ENCODE measurements around the gene LCMT1.
A peak's percentile ranks its signal among the peaks of the same experiment; 100 is the strongest.
"Not testable (repeated sequence)": the region's sequence is repeated elsewhere in the genome, so short reads cannot be mapped to it uniquely, and the experiment has no call there.

The LCMT1 gene

DNA sequence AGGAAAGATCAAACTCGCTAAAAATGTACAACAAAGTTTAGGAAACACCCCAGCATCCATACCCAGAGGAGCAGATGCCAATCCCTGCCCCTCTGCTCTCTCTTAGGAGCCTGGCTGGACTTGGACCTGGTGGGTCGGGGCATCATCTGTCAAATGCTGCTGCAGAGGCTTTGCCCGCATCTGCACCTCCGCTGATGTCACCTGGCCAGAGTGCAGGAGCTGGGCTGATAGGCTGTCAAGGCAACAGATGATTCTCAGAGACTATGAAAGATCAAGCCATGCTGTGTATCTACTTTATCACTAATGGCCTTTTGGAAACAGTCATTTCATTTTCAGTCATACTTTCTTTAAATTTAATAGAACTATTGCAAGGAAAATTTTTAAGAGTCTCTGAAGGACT, 15.9 kb upstream of the LCMT1 start:
- DNase-seq (ENCODE audit: low spot score) = no peak

DNA sequence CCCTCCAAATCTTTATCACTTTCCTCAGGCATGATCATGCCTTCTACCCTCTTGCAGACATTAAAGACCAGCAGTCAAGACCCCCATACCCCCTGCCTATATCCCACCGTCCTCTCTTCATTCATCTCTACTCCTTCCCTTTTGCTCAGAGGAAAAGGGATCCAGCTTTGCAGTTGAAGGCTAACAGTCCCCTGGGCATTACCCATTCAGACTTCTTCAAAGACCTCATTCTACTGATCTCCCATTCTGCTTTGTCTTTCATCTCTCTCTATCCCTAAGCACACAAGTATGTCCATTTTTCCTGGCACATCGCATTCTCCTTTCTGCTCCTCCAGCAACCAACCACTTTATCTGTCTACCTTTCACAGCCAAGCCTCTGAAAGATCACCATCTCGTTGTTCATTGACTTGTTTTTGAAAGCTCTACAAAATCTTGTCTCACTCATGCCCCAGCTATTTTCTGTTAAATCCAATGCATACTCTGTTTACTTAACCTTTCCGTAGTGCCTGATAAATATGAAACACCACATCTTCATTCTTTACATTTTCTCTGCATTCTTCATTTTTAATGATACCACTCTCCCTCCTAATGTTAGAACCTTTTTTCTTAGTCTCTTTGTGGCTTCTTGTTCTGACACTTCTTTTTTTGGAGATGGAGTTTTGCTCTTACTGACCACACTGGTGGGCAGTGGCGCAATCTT, 14.1 kb upstream of the LCMT1 start:
- DNase-seq (ENCODE audit: low spot score) = peak; percentile 18

DNA sequence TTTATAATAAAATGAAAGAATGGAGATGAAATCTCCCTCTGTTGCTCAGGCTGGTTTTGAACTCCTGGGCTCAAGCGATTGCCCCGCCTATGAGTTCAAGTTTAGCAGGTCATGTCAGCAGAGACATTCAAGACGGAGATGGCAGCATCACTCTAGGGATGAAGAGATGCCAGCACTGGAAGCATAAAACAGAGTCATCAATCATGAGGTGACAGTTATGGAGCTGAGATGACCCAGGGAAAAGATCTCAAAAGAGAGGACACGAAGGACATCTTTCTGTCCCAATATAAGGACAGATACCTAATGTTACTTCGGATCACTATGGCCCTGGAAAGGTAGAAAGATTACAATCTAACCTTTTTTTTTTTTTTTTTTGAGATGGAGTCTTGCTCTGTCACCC, 11.0 kb upstream of the LCMT1 start:
- no peak for DNase-seq (ENCODE audit: low spot score)

DNA sequence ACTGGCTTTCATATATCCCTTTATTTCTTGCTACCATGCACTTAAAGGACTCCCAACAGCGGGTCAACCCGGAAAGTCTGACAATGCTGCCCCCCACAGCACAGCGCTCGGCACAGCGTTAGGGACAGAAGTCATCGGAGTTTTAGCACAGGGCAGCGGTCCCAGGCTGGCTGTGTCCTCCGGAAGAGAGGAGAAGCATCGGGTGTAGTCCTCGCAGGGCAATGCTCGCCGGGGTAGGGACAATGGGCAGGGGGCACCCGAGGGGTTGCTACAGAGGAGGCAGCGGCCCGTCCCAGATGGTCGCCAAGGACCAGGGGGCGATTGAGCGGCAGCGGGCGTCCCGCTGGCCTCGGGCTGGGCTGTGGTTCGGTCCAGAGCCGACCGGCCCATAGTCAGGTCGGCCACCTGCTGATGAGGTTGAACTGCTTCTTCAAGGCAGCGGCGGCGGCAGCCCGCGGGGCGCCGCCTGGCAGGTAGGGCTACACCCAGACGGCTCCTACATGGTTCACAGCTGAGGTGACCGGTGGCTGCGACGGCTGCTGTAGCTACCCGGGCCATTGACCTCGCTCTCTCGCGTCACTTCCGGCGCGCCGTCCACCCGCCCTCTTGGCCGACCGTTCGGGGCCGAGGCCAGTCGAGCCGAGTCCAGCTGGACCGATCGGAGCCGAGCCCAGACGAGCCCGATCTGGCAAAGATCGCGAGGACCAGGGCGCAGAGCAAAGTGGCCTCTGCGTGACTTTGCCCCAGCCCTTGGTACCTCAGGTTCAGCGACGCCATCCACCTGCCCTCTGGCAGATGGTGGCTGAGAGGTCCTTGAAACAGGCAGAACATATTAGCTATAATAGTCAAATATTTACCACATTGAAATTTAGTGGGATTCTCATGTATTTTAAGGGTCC, 4.7 kb upstream of the LCMT1 start:
- peak; percentile 97 for DNase-seq (ENCODE audit: low spot score)

DNA sequence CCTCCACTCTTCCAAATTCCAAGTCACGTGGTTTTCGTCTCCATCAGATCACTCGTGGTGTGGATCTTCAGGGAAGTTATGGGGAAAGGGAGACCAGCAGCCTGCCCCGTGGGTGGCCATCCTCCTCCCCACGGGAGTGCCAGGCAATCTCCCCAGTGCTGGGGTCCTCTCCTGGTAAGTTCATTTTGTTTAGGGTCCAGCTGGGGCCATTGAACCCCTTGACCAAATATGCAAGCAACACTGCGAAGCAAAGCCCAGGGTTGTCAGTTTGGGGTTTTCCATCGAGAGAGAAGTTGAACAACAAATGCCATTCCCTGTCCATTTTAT, 4.1 kb upstream of the LCMT1 start:
- no peak for DNase-seq (ENCODE audit: low spot score)

DNA sequence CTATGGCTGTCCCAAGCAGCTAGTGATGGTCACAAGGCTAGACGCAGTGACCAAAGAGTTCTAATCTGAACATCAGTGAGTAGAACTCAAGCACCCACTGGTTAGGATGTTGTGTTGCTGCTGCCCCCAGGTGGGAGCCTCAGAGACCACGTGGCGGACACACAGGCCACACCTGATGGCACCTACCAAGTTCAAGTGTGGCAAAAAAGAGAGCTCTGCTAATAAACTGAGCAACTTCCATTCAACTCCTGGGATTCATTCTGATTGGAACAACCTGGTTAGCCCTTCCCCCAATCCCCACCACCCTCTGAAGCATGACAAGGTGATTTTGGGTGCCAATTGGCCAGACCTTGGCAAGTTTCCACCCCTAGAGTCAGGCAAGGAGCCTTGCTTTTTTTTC, 3.5 kb upstream of the LCMT1 start:
- no peak for DNase-seq (ENCODE audit: low spot score)

DNA sequence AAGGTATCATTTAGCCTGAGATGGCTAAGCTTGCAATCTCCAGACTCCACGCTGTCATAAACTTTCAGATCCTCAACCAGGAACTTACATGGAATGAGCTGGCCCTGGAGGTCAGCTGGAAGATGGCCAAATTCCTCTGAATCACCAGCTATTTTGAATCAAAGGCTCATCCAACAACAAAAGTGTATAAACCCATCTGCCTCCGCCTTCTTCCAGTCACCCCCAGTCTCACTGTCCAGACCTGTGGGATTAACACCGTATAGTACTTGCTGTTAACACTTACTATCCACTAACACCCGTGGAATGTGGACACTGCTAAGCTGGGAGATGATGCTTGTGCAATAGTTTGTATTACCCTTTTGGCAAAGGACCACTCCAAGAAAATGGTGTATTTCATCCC, 1.9 kb upstream of the LCMT1 start:
- peak; percentile 78 for DNase-seq (ENCODE audit: low spot score)

DNA sequence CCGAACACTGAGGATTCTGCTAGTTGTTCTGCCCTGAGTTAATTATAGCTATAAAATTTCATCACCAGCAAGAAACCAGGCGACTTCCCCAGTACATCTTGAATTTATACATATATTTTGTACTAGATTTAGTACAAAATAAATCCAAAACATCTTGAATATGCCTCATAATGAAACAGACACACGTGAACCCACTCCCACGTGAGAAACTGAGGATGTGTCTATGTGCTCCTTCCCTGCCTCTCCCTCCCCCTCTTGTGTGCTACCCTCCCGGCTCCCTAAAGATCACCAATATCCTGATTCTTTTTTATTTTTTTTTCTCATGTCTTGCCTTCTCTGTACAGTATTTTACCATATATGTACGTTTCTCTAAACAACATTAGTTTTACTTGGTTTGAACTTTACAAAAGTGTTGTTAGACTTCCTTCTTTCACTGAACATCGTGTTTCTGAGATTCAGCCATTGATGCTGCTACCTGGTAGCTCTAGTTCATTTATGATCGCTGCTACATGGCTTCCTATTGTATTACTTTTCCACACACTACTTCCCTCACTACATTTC, 1.1 kb upstream of the LCMT1 start:
- DNase-seq (ENCODE audit: low spot score) = no peak

DNA sequence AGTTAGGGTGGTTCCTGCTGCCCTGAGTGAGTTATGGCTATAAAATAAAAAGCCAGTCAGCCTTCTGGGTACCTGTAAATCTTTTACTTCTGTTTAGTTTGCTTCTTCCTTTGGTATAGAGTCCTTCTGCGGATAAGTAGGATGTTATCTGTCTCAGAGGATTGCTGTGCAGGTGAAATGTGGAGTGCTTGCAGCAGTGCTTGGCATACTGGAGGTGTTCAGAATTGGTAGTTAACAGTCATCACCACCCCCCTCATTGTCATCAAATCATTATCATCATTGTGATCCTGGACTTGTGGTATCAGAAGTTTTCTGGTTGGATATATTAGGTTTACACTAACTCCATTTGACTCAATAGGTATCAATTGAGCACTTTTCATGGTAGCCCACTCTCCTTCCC, 2.6 kb downstream of the LCMT1 start:
- no peak for DNase-seq (ENCODE audit: low spot score)

DNA sequence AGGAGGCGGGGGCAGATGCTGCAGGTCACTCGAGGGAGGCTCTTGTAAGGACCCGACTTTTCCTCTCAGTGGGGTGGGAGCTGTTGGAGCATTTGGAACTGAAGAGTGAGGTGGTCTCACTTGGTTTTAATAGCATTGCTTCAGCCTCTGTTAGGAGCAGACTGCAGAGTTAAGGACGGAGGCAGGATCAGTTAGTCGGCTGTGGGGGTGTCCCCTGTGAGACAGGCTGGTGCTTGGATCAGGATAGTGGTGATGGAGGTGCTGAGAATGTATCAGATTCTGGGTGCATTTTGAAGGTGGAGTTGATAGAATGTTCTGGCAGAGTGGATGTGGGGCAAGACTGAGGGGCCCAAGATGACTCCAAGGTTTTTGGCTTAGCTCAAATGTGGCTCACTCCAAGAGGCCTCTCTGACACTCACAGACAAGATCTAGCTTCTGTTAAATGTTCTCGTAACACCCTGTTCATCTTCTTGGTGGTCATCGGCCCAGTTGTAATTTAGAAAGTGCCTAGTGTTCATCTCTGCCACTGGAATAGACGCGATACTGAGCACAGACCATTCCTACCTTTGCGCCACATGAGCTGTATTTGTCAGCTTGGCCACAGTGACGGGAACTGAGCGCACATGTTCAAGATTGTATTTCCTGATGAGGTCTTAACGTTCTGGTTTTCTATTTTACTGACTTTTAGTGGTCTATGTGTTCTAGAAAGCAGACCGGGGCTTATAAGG, 7.5 kb downstream of the LCMT1 start:
- no peak for DNase-seq (ENCODE audit: low spot score)

DNA sequence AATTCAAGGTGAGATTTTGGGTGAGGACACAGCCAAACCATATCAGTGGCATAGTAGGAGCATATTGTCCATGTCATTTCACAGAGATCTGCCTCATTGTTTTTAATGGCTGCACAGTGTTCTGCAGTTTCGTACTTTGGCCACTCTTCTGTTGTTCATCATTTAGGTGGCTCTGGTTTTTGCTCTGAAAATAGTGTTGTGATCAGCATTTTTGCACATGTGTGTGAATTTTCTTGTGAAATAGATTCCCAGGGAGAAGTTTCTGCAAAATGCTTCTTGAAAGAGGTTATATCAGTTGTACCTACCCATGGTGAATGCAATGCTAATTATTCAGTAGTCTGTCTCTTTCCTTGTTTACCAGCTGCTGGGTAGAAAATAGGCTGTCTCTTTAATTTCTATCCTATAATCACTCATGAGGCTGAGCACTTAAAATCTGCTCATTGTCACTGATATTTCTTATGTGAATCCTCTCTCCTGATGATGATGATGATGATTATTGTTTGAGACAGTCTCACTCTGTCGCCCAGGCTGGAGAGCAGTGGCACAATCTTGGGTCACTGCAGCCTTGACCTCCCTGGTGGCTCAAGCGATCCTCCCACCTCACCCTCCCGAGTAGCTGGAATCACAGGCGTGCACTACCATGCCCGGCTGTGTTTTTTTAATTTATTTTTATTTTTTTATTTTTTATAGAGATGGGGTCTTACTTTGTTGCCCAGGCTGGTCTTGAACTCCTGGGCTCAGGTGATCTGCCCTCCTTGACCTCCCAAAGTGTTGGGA, 10.5 kb downstream of the LCMT1 start:
- no peak for DNase-seq (ENCODE audit: low spot score)

DNA sequence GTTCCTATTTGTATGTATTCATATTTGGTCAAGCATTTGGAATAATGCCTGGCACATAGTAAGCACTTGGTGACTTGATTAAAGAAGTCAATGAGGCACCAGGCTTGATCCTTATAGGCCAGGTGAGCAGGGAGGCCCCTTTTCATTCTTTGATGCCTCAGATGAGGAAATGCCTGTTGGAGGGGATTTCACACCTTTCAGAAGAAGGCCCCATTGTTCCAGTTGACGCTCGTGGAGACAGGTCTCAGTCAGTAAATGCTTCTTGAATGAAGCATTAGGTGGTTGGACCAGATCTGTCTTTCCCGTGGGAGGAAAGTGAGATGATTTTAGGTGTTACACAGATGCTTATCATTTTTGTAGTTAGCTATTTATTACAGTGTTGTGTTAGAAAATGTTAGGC, 13.0 kb downstream of the LCMT1 start:
- DNase-seq (ENCODE audit: low spot score) = no peak

DNA sequence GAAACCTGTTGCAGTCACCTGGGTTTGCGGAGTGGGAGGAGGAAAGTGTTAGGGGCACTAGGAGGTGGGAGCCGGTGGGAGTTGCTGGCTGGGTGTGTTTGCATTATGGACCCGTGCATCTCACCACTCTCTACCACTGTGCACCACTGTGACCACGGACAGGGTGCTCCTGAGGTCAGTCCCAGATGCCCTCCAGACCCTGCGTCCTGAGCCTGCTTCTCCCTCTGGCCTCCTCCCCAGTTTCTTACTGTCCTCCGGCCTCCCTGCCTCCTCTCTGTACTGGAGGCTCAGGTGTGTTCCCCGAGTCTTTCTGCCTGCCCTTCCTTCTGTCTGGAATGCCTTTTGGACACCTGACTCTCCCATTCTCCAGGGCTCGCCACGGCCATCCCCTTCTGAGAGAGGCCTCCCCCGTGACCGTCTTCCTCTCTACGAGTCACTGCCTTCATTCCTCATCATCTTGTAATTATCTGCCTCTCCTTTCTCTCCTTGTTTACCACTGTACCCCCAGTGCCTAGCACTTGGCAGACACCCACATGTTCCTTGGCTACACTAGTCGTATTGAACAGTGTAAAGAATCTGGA, 14.6 kb downstream of the LCMT1 start:
- not testable (repeated sequence) for DNase-seq (ENCODE audit: low spot score)

DNA sequence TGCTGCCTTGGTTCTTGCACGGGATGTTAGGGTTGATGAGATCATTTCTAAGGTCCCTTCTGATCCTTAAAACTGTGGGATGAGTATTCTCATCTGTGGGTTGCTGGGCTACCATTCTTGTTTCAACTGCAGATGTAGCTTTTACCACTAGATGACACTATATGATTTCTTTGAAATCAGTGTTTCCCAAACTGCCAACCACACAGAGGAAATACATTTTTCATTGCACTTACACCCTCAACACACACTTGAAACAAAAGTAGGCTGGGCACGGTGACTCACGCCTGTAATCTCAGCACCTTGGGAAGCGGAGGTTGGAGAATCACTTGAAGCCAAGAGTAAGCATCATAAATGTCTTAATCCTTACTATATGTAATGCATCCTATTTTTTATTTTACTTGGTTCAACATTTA, 15.3 kb downstream of the LCMT1 start:
- peak; percentile 73 for DNase-seq (ENCODE audit: low spot score)

DNA sequence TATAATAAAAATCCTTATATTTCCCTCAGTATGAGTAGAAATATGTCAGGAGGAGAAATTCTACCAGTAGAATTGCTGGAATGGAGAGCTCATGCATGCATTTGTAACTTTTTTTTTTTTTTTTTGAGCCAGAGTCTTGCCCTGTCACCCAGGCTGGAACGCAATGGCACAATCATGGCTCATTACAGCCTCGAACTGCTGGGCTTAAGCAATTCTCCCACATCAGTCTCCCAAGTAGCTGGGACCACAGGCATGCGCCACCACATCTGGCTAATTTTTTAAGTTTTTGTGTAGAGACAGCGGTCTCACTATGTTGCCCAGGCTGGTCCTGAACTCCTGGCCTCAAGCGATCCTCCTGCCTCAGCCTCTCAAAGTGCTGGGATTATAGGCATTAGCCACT, 21.2 kb downstream of the LCMT1 start:
- DNase-seq (ENCODE audit: low spot score) = not testable (repeated sequence)

DNA sequence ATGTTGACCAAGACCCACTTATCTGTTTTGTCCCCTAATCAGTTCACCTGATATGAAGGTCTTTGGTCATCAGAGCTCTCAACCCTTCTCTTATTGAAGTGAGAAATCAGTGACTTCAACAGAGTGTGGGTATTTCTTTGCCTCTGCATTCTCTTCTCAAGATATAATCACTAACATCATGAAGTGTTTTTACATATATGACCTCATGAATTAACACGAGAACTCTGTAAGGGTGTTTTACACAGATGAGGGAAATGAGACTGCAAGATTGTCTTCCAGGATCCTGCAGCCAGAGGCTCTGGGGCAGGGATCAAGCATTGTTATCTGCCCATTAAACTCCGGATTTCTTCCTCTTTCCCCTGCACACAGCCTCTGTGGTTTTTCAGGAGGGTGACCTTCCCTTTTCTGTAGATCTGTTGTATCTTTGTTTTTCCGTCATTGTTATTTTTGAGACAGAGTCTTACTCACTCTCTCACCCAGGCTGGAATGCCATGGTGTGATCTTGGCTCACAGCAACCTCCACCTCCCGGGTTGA, 22.7 kb downstream of the LCMT1 start:
- no peak for DNase-seq (ENCODE audit: low spot score)

DNA sequence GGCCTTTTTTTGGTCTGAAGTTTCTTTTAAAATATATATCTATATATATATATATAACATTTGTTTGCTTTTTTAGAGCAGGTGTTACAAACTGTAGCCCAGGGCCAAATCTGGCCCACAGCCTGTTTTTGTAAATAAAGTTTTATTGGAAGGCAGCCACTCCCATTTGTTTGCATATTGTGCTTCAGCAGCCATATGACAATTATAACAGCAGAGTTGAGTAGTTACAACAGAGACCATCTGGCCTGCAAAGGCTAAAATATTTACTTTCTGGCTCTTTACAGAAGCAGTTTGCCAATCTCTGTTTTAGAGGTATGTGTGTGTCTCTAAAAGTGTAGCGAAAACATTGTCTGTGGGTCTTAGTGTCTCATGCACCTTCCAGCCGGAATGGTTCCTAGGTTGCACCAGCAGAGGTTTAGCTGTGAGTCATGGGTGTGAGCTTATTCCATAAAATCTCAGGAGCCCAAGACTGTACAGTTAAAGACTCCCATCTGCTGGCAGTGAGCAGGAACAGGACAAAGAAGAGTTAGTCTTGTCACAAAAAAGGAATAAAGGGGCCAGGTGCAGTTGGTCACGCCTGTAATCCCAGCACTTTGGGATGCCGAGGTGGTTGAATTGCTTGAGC, 23.8 kb downstream of the LCMT1 start:
- peak; percentile 24 for DNase-seq (ENCODE audit: low spot score)

DNA sequence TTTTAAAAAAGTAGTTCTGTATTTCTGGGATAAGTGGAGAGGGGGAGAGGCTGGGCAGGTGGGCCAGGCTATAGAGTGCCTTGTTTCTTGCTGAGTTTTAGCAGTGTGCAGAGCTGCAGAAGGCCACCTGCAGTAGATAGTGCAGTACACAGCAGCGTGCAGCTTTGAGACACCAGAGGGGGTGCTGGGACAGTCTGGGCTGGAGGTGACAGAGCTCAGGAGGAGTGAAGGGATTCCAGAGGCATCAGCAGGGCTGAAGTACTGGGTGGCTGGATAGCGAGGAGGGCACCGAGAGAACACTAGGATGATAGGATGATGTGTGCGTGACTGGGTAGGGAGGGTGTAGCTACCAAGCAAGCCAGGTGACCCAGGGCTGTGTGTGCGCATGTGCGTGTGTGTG, 26.6 kb downstream of the LCMT1 start:
- no peak for DNase-seq (ENCODE audit: low spot score)

DNA sequence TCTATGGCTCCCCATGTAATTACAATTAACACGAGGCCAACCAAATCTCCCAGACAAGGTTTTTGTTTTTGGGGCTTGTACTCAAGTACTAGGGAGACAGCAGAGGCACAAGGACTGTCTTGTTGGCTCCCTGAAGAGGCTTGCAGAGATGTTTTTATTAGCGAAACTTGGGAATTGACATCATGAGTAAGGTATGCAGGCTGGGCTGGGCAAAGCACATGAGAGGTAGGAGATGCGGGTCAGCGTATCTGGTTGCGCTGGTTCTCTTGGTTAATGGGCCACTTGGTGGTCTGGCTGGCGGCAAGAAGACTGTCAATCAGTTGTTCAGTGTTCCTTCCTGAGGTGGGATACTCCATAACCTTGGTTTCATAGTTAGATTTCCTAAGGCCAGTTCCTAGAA, 28.9 kb downstream of the LCMT1 start:
- DNase-seq (ENCODE audit: low spot score) = no peak

DNA sequence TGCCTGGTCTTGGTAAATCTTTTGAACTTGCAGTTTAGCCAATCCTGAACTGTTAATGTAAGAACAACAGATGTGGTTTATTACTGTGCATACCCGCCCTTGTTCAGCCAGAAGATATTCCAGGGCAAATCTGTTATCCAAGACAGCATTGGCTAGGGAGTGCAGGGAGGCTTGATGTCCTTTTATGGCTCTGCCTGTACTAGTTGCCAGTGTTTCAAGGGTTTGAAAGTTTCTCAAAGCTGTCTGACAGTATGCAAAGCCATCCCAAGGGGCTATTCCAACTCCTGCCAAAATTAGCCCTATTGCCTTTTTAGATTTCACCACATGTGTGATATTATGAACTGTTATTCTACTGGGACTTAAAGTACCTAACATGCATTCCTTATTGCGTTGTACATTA, 30.1 kb downstream of the LCMT1 start:
- no peak for DNase-seq (ENCODE audit: low spot score)

DNA sequence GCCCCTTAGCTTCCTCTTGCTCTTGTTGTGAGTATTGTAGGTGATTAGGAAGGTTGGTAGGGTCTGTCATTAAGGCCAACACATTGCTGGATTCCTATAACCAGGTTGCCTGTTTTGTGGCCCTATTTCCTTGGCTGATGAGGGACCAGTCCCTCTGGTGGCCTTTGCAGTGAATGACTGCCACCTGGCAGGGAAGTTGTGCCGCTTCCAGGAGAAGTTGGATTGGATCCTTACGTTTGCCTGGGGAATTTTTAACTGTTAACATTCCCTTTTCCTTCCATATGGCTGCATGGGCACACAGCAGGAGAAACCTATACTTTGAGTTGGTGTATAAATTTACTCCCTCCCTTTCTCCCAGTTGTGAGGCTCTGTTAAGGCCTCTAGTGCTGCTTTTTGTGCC, 32.4 kb downstream of the LCMT1 start:
- no peak for DNase-seq (ENCODE audit: low spot score)
